Suprapubic skin (tissue), 4 donors: ENCODE results near the gene CXXC1. TPM values are rescaled to one million over a fixed set of nuclear protein-coding genes. Genes with fewer than 3 reads are reported as not detected.
"Not testable (repeated sequence)": the region's sequence is repeated elsewhere in the genome, so short reads cannot be mapped to it uniquely, and the experiment has no call there.

Experiments
- DNase-seq, 2 donors: peaks; one replicate each; pipeline ENCODE4 v3.0.0-alpha.2; 2019; ENCODE audit warnings: low spot score in 2 of 2
- H3K27ac ChIP-seq: fragments of 200-600 bp; sonication (generic); one replicate; pipeline ENCODE4 v1.5.1; 2019
- H3K27me3 ChIP-seq: fragments of 200-600 bp; sonication (generic); one replicate; pipeline ENCODE4 v1.5.1; 2019
- H3K36me3 ChIP-seq: fragments of 200-600 bp; sonication (generic); one replicate; pipeline ENCODE4 v1.5.1; 2019
- H3K4me1 ChIP-seq: fragments of 200-600 bp; sonication (generic); one replicate; pipeline ENCODE4 v1.5.1; 2019
- H3K4me3 ChIP-seq: fragments of 200-600 bp; sonication (generic); one replicate; pipeline ENCODE4 v1.5.1; 2019; ENCODE audit warnings: mild to moderate bottlenecking
- H3K9me3 ChIP-seq: fragments of 200-600 bp; sonication (generic); one replicate; pipeline ENCODE4 v1.5.1; 2019
- EP300 ChIP-seq: sonication (generic); formaldehyde crosslinking; IDR thresholded peaks from one replicate; pipeline ENCODE4 v1.6.1; 2017; ENCODE audit warnings: antibody characterized with exemption
- POLR2A ChIP-seq, 2 donors: fragments of 450-650 bp; IDR thresholded peaks; one replicate each; pipeline ENCODE4 v1.6.1; 2017; ENCODE audit warnings: antibody characterized with exemption in 2 of 2, mild to moderate bottlenecking in 2 of 2, moderate library complexity in 2 of 2
- POLR2AphosphoS5 ChIP-seq, 3 donors: sonication (generic); formaldehyde crosslinking; IDR thresholded peaks; one replicate each; pipeline ENCODE4 v1.6.1; 2017; ENCODE audit warnings: antibody characterized with exemption in 3 of 3
- WGBS: methylation state at CpG from one replicate; pipeline ENCODE4 v1.1.5; 2018; 5-methylcytosine and 5-hydroxymethylcytosine counted together
- total RNA-seq, 4 donors: library from RNA; depleted of rRNA; stranded (reverse); fragments of >200 nt; gene quantifications; one replicate each; pipeline ENCODE4 v1.1.0, GENCODE V29; 2016
- TF ChIP-seq, protein P1 (sequence below), 2 donors: fragments of 200-600 bp in 1 of 2; fragments of 450-650 bp in 1 of 2; sonication (generic) in 1 of 2; IDR thresholded peaks; one replicate each; pipeline ENCODE4 v1.5.1; 2016 to 2019; ENCODE audit warnings: antibody characterized with exemption in 2 of 2, mild to moderate bottlenecking in 1 of 2, moderate library complexity in 1 of 2

CXXC1 gene
- total RNA-seq, 4 donors from 2014 or later = 102 to 193 (median 107) TPM

- no peaks in the 10 kb centered on the region for H3K9me3 ChIP-seq
- DNase-seq = no peak
- no peak overlapping the region for H3K4me3 ChIP-seq
- TF ChIP-seq, protein P1, sequence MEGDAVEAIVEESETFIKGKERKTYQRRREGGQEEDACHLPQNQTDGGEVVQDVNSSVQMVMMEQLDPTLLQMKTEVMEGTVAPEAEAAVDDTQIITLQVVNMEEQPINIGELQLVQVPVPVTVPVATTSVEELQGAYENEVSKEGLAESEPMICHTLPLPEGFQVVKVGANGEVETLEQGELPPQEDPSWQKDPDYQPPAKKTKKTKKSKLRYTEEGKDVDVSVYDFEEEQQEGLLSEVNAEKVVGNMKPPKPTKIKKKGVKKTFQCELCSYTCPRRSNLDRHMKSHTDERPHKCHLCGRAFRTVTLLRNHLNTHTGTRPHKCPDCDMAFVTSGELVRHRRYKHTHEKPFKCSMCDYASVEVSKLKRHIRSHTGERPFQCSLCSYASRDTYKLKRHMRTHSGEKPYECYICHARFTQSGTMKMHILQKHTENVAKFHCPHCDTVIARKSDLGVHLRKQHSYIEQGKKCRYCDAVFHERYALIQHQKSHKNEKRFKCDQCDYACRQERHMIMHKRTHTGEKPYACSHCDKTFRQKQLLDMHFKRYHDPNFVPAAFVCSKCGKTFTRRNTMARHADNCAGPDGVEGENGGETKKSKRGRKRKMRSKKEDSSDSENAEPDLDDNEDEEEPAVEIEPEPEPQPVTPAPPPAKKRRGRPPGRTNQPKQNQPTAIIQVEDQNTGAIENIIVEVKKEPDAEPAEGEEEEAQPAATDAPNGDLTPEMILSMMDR (IDR thresholded peaks at IDR 0.05) = no peak
- TF ChIP-seq POLR2A (IDR thresholded peaks at IDR 0.05) (no peak), EP300 (no peak), POLR2AphosphoS5 (IDR thresholded peaks at IDR 0.05) (no peak)
- no peaks in the 10 kb centered on the region for H3K27me3 ChIP-seq
- no peaks in the 10 kb centered on the region for H3K36me3 ChIP-seq
- peaks cover 19% of the 10 kb centered on the region for H3K4me1 ChIP-seq
- no peak overlapping the region for H3K27ac ChIP-seq
Measured at GRCh38 chr18:50262977-50263376, 24.5 kb downstream of the CXXC1 start.

DNA sequence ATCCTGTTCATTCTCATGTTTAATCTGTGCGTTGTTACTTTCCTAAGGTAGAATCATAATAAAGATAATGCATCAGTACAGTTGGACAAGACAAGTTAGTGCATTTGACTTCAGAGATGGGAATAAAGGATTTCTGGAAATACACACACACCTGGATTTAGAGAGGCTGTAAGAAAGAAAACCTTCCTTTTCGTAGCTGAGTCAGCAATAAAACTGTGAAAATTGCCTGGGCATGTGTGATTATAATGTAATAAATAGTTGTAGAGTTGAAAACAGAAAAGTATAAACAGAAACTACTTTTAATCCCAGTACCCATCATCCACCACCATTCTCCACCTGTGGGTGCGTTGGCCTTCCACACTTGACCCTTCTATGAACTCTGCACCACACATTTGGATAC lies 36.6 kb downstream of the CXXC1 start:
- WGBS = 82% methylated on average over 3 of the region's 3 CpGs
- no peak overlapping the region for H3K27ac ChIP-seq
- no peaks in the 10 kb centered on the region for H3K27me3 ChIP-seq
- H3K4me3 ChIP-seq = no peak overlapping the region
- H3K4me1 ChIP-seq = no peaks in the 10 kb centered on the region
- TF ChIP-seq POLR2AphosphoS5 (IDR thresholded peaks at IDR 0.05) = no peak
- no peak for TF ChIP-seq EP300
- TF ChIP-seq, protein P1 (IDR thresholded peaks at IDR 0.05) = no peak
- no peak for TF ChIP-seq POLR2A (IDR thresholded peaks at IDR 0.05)
- no peaks in the 10 kb centered on the region for H3K9me3 ChIP-seq
- H3K36me3 ChIP-seq = no peaks in the 10 kb centered on the region
- no peak for DNase-seq

- Histone ChIP-seq H3K36me3 (no peaks in the 10 kb centered on the region), H3K4me3 (no peak overlapping the region), H3K27me3 (no peaks in the 10 kb centered on the region), H3K27ac (no peak overlapping the region), H3K9me3 (no peaks in the 10 kb centered on the region), H3K4me1 (no peaks in the 10 kb centered on the region)
- DNase-seq = no peak
- TF ChIP-seq POLR2AphosphoS5 (IDR thresholded peaks at IDR 0.05) (no peak), EP300 (no peak), POLR2A (IDR thresholded peaks at IDR 0.05) (no peak)
- TF ChIP-seq, protein P1 (IDR thresholded peaks at IDR 0.05) = no peak
Measured at GRCh38 chr18:50249576-50249975, 37.9 kb downstream of the CXXC1 start.

GRCh38 chr18:50247561-50247960 lies 39.9 kb downstream of the CXXC1 start:
- H3K4me3 ChIP-seq = no peak overlapping the region
- no peaks in the 10 kb centered on the region for H3K36me3 ChIP-seq
- no peaks in the 10 kb centered on the region for H3K4me1 ChIP-seq
- H3K27me3 ChIP-seq = no peaks in the 10 kb centered on the region
- H3K27ac ChIP-seq = no peak overlapping the region
- no peaks in the 10 kb centered on the region for H3K9me3 ChIP-seq
- TF ChIP-seq POLR2AphosphoS5 (IDR thresholded peaks at IDR 0.05) = no peak
- no peak for TF ChIP-seq EP300
- TF ChIP-seq, protein P1 (IDR thresholded peaks at IDR 0.05) = no peak
- no peak for TF ChIP-seq POLR2A (IDR thresholded peaks at IDR 0.05)
- no peak for DNase-seq

GRCh38 chr18:50241768-50242167 lies 45.7 kb downstream of the CXXC1 start:
- not testable (repeated sequence) for DNase-seq
- WGBS = 70% methylated on average over 8 of the region's 8 CpGs

DNA sequence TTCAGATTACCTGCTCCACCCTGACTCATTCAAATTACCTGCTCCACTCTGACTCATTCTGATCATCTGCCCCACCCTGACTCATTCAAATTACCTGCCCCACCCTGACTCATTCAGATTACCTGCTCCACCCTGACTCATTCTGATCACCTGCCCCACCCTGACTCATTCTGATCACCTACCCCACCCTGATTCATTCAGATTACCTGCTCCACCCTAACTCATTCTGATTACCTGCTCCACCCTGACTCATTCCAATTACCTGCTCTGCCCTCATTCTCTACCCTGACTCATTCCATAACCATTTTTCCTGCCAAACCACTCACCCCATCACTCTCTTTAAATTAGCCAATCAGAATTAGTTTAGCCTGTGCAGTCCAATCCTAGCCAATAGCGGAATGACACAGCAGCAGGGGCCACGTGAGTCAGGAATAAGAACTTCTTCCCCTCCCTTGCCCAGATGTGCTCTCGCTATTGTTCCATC lies 47.4 kb downstream of the CXXC1 start:
- TF ChIP-seq POLR2A (IDR thresholded peaks at IDR 0.05) (no peak), EP300 (no peak), POLR2AphosphoS5 (IDR thresholded peaks at IDR 0.05) (no peak)
- TF ChIP-seq, protein P1 (IDR thresholded peaks at IDR 0.05) = no peak
- no peak for DNase-seq
- H3K4me3 ChIP-seq = no peak overlapping the region
- no peaks in the 10 kb centered on the region for H3K27me3 ChIP-seq
- no peaks in the 10 kb centered on the region for H3K36me3 ChIP-seq
- no peaks in the 10 kb centered on the region for H3K9me3 ChIP-seq
- H3K4me1 ChIP-seq = no peaks in the 10 kb centered on the region
- 86% methylated on average over 3 of the region's 3 CpGs for WGBS
- no peak overlapping the region for H3K27ac ChIP-seq

More at GRCh38 chr18:50241768-50242167, 45.7 kb downstream of the CXXC1 start:
- not testable (repeated sequence) for H3K27me3 ChIP-seq, H3K9me3 ChIP-seq, H3K27ac ChIP-seq, H3K4me3 ChIP-seq, H3K4me1 ChIP-seq, H3K36me3 ChIP-seq
